ENCODE results near the gene IFI27L1.
"Not testable (repeated sequence)": the region's sequence is repeated elsewhere in the genome, so short reads cannot be mapped to it uniquely, and the experiment has no call there.

The IFI27L1 gene

DNA sequence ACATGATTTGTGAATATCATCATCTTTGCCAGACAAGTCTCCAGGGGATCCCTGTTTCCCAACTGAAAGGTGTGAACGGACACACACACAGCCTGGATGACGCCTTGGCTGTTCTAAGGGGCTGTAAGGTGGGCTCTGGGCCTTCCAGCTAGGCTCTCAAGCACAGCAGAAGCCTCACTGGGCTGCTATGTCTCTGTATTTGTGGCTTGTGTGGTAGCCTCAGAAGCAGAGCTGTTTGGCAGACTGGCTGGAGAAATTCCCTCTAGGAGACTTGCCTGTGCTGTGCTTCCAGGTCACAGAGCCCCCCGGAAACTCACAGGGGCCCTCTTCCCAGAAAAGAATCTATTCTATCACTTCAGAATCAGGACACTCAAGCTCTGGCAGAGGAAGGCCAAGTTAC lies 33.5 kb upstream of the IFI27L1 start:
- DNase-seq (ENCODE audit: low spot score), result no peak

DNA sequence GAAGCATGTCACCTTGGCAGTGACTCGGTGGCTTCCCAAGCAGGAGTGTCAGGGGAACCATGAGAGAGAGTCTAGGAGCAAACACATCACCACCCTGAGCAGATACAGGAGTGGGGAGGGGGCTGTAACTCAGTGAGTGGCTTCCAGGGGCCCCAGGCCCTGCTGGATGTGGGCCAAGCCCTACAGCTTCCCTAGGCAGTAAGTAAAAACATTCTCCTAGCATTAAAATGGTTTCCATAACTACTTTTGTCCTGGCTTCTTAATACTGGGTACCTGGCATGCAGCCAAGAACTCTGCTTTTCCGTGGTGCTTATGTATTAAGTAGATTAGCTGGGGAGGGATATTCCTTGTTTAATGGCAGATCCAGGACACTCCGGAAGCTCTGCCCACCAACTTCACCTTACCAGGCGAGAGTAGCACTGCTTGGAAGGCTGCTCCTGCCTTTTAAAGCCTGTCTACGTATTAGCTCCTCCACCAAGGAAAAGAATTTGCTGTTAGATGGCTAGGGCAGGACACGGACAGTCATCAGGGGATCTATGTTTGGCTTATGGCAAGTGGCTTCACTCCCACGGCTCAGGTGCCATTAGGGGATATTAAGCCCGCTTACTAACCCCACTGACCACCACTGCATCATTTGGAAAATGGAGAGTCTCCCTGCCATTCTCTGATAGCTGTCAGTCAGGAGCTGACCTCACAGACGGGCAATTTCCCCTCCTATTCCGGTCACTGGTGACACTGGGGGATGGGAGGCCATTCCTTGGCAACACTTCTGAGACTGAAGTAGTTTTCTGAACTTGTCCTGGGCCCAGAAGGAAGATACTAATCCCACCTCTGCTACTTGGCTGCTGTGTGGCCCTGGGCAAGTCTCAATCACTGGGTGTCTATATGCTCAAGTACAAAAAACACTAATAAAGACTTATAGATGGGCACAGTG lies 32.2 kb upstream of the IFI27L1 start:
- DNase-seq (ENCODE audit: low spot score), result no peak

- no peak for DNase-seq (ENCODE audit: low spot score)
These were observed 31.5 kb upstream of the IFI27L1 start for GRCh38 chr14:94049625-94050023.

DNA sequence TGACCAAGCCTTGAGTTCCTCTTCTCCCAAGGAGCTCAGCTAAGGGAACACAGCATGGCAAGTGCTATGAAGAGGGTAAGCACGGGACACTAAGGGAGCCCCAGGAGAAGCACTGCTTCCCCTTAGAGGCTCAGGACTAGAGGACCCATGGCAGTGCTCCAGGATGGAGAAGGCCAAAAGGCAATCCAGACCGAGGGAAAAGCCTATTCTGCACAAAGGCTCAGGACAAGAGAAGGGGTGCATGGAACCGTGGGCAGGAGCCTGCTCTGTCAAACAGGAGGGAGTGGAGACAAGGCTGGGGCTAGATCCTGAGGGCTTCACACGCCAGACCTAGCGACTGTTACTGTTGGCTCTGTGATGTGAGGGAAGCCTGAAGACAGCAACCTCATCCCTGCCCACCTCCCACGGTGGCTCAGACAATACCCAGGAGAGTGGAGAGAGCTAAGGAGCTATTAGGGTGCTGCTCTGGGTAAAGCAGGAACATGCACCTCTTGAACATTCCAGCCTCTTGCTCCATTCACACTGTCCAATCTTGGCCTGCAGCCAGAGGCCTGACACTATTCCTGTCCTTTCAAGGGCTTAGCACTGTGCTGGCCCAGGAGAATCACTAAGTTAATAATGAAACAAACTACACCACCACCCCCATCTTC lies 30.8 kb upstream of the IFI27L1 start:
- DNase-seq (ENCODE audit: low spot score), result no peak

- no peak for DNase-seq (ENCODE audit: low spot score)
These were observed 30.0 kb upstream of the IFI27L1 start for GRCh38 chr14:94051115-94051514.

- DNase-seq (ENCODE audit: low spot score), result no peak
These were observed 29.3 kb upstream of the IFI27L1 start for GRCh38 chr14:94051779-94052178.

DNA sequence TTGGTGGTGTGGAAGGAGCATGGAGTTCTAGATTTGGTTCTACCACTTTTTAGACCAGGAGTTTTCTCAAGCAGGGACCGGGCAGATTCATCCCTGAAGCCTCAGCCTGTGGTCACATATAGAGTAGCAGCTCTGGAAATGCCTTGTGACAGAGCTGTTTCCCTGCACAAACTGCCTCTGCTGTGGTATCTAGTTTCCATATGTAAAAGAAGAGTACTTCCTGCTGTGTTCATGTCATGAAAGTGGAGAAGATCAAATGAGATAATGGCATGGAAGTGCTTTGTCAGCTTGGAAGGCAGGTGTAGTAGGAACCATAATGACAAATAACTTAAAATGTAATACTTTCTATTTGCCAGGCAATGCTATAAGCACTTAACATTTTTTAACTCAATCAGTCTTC lies 28.9 kb upstream of the IFI27L1 start:
- no peak for DNase-seq (ENCODE audit: low spot score)

DNA sequence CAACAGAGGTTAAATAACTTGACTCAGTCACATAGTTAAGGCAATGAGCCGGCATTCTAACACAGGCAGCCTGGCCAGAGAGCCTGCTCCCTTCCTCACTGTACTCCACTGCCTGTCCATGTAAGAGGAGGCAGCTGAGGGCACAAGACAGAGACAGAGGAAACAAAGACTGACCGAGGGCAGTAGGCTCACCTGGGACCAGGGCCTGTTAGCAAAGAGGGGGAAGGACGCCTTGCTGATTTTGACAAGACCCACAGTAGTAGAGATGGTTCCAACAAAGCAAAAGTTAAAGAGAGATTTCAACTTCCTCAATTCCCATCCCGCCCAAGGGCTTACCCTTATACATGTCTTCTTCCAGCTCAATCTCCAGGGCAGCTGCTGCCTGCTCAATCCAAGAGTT lies 28.4 kb upstream of the IFI27L1 start:
- no peak for DNase-seq (ENCODE audit: low spot score)

- DNase-seq (ENCODE audit: low spot score), result no peak
These were observed 26.7 kb upstream of the IFI27L1 start for GRCh38 chr14:94054401-94054800.

DNA sequence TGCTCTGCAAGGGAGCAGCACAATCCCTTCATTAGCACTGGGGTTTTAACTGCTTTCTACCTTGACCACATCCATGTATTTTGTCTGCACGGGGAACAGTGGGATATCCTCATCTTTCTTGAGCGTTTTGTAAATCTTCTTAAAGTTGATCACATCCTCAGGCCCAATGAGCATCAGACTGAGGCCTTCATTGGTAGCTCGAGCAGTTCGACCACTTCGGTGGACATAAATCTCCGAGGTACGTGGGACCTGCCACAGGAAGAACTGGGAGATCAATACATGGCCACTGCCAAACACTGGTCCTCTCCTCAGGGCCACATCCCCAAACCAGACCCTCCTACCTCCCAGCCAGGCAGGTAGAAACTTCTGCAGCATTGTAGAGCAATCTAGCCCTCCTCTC lies 26.2 kb upstream of the IFI27L1 start:
- no peak for DNase-seq (ENCODE audit: low spot score)

- no peak for DNase-seq (ENCODE audit: low spot score)
These were observed 24.4 kb upstream of the IFI27L1 start for GRCh38 chr14:94056579-94057308.

- DNase-seq (ENCODE audit: low spot score), result no peak
These were observed 22.9 kb upstream of the IFI27L1 start for GRCh38 chr14:94058128-94058673.

DNA sequence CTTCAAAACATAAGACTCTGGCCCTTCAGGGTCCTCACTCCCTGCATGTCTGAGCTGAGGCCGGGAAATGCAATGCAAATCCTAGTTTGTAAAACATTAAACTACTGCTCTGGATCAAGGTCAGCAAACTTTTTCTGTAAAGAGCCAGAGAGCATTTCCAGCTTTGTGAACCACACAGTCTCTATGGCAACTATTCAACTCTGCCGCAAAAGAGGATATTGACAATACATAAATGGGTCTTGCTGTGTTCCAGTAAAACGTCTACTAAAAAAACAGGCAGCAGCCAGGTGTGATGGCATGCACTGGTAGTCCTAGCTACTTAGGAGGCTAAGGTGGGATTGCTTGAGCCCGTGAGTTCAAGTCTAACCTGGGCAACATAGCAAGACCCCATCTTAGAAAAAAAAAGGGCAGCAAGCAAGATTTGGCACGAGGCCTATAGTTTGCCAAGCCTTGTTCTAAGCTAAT lies 22.4 kb upstream of the IFI27L1 start:
- no peak for DNase-seq (ENCODE audit: low spot score)

- DNase-seq (ENCODE audit: low spot score), result no peak
These were observed 21.1 kb upstream of the IFI27L1 start for GRCh38 chr14:94059998-94060397.

DNA sequence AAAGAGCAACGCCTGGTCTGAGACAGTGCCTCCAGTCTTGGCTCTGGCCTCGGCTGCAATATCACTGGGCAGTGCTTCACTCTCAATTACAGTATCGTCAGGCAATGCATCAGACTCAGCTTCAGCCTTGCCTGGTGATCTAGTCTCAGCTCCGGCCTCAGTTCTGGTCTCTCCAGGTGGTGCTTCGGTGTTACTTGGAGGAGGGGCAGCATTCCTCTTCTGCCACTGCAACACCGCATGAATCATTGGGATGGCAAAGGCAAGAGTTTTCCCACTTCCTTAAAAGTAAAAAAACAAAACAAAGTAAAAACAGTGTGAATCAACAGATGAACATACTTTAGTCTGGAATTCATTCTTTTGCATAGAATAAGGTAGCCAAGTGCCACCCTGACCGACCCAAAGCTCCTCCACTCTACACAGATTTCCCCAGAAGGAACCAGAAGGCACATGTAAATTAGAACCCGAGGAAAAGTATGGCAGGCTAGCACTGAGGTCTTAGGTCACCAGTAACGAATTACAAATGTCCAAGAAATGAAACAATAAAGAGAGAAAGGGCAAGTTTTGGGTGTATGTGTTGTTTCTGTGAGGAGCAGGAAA lies 18.7 kb upstream of the IFI27L1 start:
- no peak for DNase-seq (ENCODE audit: low spot score)

DNA sequence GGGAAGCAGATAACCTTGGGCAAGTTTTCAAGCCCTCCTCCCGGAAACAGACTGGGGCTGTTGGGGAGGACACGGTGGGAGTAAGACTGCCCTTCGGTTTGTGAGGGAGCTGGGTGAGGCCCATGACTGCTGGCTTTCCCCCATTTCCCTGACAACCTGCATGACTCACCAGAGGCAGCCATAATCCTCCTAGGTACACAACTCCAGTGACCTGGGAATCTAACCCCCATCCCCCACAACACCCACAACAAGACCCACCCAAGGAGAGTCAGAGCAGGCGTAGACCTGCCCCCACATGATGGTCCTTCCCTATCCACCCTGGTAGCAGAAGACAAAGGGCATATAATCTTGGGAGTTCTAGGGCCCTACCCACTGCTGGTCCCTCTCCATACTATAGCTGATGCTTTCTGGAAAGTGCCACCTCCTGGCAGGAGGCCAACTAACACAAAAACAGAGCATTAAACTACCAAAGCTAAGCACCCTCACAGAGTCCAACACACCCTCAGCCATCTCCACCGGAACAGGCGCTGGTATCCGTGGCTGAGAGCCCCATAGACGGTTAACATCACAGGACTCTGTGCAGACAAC lies 14.9 kb upstream of the IFI27L1 start:
- no peak for DNase-seq (ENCODE audit: low spot score)

GRCh38 chr14:94072076-94072475 lies 9.0 kb upstream of the IFI27L1 start:
- not testable (repeated sequence) for DNase-seq (ENCODE audit: low spot score)

GRCh38 chr14:94074534-94074933 lies 6.6 kb upstream of the IFI27L1 start:
- no peak for DNase-seq (ENCODE audit: low spot score)

DNA sequence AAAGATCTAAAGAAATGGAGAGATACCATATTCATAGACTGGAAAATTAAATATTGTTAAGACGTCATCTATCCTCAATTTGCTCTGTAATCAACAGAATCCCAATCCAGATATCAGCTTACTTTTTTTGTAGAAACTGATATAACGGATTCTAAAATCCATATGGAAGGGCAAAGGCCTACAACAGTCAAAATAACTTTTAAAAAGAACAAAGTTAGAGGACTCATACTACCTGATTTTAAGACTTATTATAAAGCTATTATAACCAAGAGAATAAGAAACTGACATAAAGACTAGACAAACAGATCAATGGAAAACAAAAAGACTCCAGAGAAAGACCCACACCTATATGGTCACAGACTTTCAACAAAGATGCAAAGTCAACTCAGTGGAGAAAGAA lies 6.1 kb upstream of the IFI27L1 start:
- no peak for DNase-seq (ENCODE audit: low spot score)

- no peak for DNase-seq (ENCODE audit: low spot score)
These were observed 3.8 kb upstream of the IFI27L1 start for GRCh38 chr14:94077111-94077821.

GRCh38 chr14:94077823-94078222 lies 3.3 kb upstream of the IFI27L1 start:
- no peak for DNase-seq (ENCODE audit: low spot score)

Measured in SK-N-DZ (cell line).